ENCODE results near the gene DNASE2B. TPM values are rescaled to one million over a fixed set of nuclear protein-coding genes. Genes with fewer than 3 reads are reported as not detected.

DNASE2B gene
- total RNA-seq, 1 donor from 2014 or later: not detected

DNA sequence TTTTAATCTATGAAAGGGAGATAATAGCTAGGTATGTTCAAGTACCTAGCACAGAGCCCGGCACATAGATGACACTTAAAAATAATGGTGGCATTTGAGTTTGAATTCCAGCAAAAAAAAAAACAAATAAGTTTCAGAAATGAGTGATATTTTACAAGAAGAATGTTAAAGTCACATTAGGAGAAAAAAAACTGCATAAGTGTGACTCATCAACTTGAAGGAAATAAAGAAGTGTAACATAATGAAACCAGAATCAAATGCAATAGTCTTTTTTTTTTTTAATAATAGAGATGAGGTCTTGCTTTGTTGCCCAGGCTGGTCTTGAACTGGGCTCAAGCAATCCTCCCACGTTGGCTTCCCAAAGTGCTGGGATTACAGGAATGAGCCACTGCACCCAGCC lies 17.1 kb downstream of the DNASE2B start:
- Mint-ChIP-seq H3K4me3 (ENCODE audit: unreplicated experiment) (no peak overlapping the region), H3K9me3 (ENCODE audit: low read depth) (peaks cover 4% of the 10 kb centered on the region), H3K36me3 (ENCODE audit: low read depth) (no peaks in the 10 kb centered on the region), H3K4me1 (ENCODE audit: low read depth) (no peaks in the 10 kb centered on the region), H3K27me3 (ENCODE audit: low read depth) (no peaks in the 10 kb centered on the region), H3K27ac (ENCODE audit: unreplicated experiment) (no peak overlapping the region)
- DNase-seq (ENCODE audit: low spot score): no peak
- TF ChIP-seq, protein P1, sequence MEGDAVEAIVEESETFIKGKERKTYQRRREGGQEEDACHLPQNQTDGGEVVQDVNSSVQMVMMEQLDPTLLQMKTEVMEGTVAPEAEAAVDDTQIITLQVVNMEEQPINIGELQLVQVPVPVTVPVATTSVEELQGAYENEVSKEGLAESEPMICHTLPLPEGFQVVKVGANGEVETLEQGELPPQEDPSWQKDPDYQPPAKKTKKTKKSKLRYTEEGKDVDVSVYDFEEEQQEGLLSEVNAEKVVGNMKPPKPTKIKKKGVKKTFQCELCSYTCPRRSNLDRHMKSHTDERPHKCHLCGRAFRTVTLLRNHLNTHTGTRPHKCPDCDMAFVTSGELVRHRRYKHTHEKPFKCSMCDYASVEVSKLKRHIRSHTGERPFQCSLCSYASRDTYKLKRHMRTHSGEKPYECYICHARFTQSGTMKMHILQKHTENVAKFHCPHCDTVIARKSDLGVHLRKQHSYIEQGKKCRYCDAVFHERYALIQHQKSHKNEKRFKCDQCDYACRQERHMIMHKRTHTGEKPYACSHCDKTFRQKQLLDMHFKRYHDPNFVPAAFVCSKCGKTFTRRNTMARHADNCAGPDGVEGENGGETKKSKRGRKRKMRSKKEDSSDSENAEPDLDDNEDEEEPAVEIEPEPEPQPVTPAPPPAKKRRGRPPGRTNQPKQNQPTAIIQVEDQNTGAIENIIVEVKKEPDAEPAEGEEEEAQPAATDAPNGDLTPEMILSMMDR (IDR thresholded peaks at IDR 0.05): no peak

DNA sequence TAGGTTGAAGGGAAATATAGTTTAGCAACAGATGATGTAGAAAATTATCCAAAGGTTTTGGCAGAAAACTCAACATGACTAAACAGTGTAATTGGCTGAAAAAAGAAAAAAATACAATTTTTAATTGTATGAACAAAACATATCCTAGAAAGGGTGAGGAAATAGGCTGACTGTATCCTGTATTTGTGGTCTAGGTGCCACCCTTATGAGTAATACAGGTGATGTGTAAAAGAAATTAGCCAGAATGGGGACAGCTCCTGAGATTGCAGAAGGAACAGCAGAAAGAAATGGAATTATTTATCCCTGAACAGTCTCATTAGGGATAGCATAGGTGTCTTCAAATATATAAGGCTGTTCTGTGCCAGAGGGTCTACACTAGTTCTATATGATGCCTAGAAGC lies 24.6 kb downstream of the DNASE2B start:
- DNase-seq (ENCODE audit: low spot score): no peak
- H3K27me3 Mint-ChIP-seq (ENCODE audit: low read depth): no peaks in the 10 kb centered on the region

DNA sequence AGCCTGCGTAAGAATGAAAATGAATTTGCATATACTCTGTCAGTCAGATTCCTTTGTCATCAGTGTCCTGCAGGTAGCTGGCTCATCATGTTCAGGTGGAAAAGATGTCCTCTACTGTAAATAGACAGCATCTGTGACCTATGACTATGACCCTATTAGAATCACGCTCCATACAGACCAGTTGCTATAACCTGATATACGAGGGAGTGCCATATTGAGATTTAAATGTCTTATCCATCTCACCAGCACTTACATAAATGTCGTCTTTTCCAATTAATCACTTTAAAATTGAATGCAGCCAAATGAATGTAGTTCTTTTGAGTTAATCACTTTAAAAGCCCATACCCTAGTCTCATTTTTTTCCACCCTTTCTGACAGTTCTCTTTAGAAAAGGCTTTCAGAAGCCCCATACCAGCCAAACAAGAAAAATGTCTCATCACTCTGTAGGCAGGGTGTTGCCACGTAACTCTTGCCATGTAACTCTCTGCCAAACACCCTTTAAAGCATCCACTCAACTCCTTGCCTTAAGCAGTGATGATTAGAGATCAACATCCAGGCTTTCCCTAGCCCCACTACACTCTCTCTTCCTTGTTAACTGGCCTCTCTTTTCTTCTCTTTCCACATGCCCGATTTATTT lies 26.3 kb downstream of the DNASE2B start:
- Mint-ChIP-seq H3K9me3 (ENCODE audit: low read depth) (peaks cover 2% of the 10 kb centered on the region), H3K4me1 (ENCODE audit: low read depth) (no peaks in the 10 kb centered on the region), H3K4me3 (ENCODE audit: unreplicated experiment) (no peak overlapping the region), H3K36me3 (ENCODE audit: low read depth) (peaks cover 1% of the 10 kb centered on the region), H3K27me3 (ENCODE audit: low read depth) (no peaks in the 10 kb centered on the region), H3K27ac (ENCODE audit: unreplicated experiment) (no peak overlapping the region)
- TF ChIP-seq, protein P1 (IDR thresholded peaks at IDR 0.05): no peak
- no peak for DNase-seq (ENCODE audit: low spot score)

More for the DNA sequence above, 24.6 kb downstream of the DNASE2B start:
- H3K36me3 Mint-ChIP-seq (ENCODE audit: low read depth): no peaks in the 10 kb centered on the region
- H3K9me3 Mint-ChIP-seq (ENCODE audit: low read depth): no peaks in the 10 kb centered on the region
- TF ChIP-seq, protein P1 (IDR thresholded peaks at IDR 0.05): no peak
- H3K4me1 Mint-ChIP-seq (ENCODE audit: low read depth): no peaks in the 10 kb centered on the region
- H3K27ac Mint-ChIP-seq (ENCODE audit: unreplicated experiment): no peak overlapping the region
- no peak overlapping the region for H3K4me3 Mint-ChIP-seq (ENCODE audit: unreplicated experiment)

DNA sequence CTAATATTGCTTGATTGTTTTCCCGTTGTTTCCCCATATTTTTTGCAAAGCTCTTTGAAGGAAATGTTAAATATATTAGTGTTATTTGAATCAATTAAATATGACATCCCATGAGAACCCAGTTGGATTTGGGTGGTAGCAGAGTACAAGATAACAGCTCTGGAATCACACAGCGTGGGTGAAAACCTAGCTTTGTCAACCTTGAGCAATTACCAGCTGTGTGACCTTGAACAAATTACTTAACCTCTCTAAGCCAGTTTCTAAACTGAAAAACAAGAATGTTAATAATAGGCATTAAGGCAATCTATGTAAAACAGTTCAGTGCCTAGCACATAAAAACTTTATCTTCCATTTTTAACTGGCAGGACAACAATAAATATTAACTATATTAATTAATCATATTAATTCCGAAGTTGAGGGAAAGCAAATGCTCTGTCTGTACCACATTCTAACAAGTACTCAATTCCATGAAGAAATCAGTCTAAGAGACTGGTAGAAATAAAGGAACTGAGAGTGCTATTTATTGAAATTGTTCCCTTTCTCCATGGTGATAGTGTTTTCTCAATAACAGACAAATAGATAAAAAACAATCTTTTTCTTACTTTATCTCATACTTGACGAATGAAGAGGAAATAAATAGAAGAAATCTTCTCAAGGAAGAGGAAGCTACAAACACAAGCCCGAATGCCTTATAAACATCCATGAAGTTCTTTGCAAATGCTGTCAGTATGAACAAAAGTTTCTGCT lies 27.0 kb downstream of the DNASE2B start:
- H3K4me1 Mint-ChIP-seq (ENCODE audit: low read depth): no peaks in the 10 kb centered on the region
- H3K27ac Mint-ChIP-seq (ENCODE audit: unreplicated experiment): no peak overlapping the region
- DNase-seq (ENCODE audit: low spot score): no peak
- peaks cover 7% of the 10 kb centered on the region for H3K9me3 Mint-ChIP-seq (ENCODE audit: low read depth)
- TF ChIP-seq, protein P1 (IDR thresholded peaks at IDR 0.05): no peak
- H3K4me3 Mint-ChIP-seq (ENCODE audit: unreplicated experiment): no peak overlapping the region
- H3K27me3 Mint-ChIP-seq (ENCODE audit: low read depth): no peaks in the 10 kb centered on the region
- H3K36me3 Mint-ChIP-seq (ENCODE audit: low read depth): peaks cover 4% of the 10 kb centered on the region

DNA sequence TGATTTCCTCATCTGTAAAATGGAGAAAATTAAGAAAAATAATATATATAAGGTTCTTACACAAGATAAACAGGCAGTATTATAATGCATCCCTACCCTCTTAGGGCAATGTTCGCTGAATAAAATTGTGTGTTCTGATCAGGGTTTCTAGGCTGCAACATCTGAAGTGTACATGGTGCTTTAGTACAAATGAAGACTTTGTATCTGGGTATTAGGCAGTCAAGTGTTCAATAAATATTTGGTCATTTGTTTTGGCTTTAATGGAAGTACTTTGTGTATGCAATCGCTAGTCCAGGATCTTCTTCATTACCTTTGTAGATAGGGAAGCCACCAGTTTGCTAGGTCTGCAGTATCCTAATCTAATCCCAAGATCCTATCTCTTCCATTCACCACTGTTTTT lies 28.1 kb downstream of the DNASE2B start:
- Mint-ChIP-seq H3K9me3 (ENCODE audit: low read depth) (peaks cover 7% of the 10 kb centered on the region), H3K36me3 (ENCODE audit: low read depth) (peaks cover 4% of the 10 kb centered on the region), H3K4me3 (ENCODE audit: unreplicated experiment) (no peak overlapping the region), H3K27ac (ENCODE audit: unreplicated experiment) (no peak overlapping the region), H3K27me3 (ENCODE audit: low read depth) (no peaks in the 10 kb centered on the region), H3K4me1 (ENCODE audit: low read depth) (no peaks in the 10 kb centered on the region)
- TF ChIP-seq, protein P1 (IDR thresholded peaks at IDR 0.05): no peak
- DNase-seq (ENCODE audit: low spot score): no peak

All from chondrocyte (in vitro differentiated cells).